Measurements from ENCODE around the gene VPS4B.

VPS4B gene

GRCh38 chr18:63427558-63427957, 5.3 kb upstream of the VPS4B start:
- DNase-seq: no peak

- no peak for DNase-seq
Observed at GRCh38 chr18:63422864-63423304, 608 bp upstream of the VPS4B start.

- no peak for DNase-seq
Observed at GRCh38 chr18:63421514-63421913, 762 bp downstream of the VPS4B start.

- DNase-seq: no peak
Observed at GRCh38 chr18:63412953-63413352, 9.3 kb downstream of the VPS4B start.

GRCh38 chr18:63410792-63411191, 11.5 kb downstream of the VPS4B start:
- no peak for DNase-seq

- no peak for DNase-seq
Observed at GRCh38 chr18:63409301-63409700, 13.0 kb downstream of the VPS4B start.

GRCh38 chr18:63407734-63408133, 14.5 kb downstream of the VPS4B start:
- DNase-seq: no peak

- DNase-seq: no peak
Observed at GRCh38 chr18:63405986-63406385, 16.3 kb downstream of the VPS4B start.

GRCh38 chr18:63402246-63403162, 19.8 kb downstream of the VPS4B start:
- DNase-seq: no peak

- DNase-seq: no peak
Observed at GRCh38 chr18:63399300-63399699, 23.0 kb downstream of the VPS4B start.

GRCh38 chr18:63397349-63397748, 24.9 kb downstream of the VPS4B start:
- DNase-seq: no peak

- no peak for DNase-seq
Observed at GRCh38 chr18:63395503-63395902, 26.8 kb downstream of the VPS4B start.

GRCh38 chr18:63394954-63395353, 27.3 kb downstream of the VPS4B start:
- no peak for DNase-seq

- DNase-seq: no peak
Observed at GRCh38 chr18:63387861-63388260, 34.4 kb downstream of the VPS4B start.

GRCh38 chr18:63382843-63383242, 39.4 kb downstream of the VPS4B start:
- no peak for DNase-seq

- no peak for DNase-seq
Observed at GRCh38 chr18:63379639-63379962, 42.7 kb downstream of the VPS4B start.

- no peak for DNase-seq
Observed at GRCh38 chr18:63378919-63379638, 43.2 kb downstream of the VPS4B start.

GRCh38 chr18:63377275-63377980, 44.8 kb downstream of the VPS4B start:
- DNase-seq: no peak

- no peak for DNase-seq
Observed at GRCh38 chr18:63376538-63376937, 45.7 kb downstream of the VPS4B start.

- no peak for DNase-seq
Observed at GRCh38 chr18:63374540-63374939, 47.7 kb downstream of the VPS4B start.

- no peak for DNase-seq
Observed at GRCh38 chr18:63373161-63373560, 49.1 kb downstream of the VPS4B start.

GRCh38 chr18:63368611-63369010, 53.7 kb downstream of the VPS4B start:
- no peak for DNase-seq

Measured in CD4-positive, alpha-beta T cell treated with Interleukin-17A for 4 hours (primary cell).